Measurements from ENCODE around the gene RHOB. TPM values are rescaled to one million over a fixed set of nuclear protein-coding genes. Genes with fewer than 3 reads are reported as not detected.

The RHOB gene
- polyA plus RNA-seq, 1 experiment, result 45.5 TPM

GRCh38 chr2:20447437-20448245 is 767 bp downstream of the RHOB start:
- Histone ChIP-seq H3K9me3 (ENCODE audit: control insufficient read depth, insufficient read depth, low read length) (peaks cover 4% of the 10 kb centered on the region; the same call in 1 of the 2 replicates), H3K27me3 (ENCODE audit: control insufficient read depth, insufficient read depth, low read length) (no peaks in the 10 kb centered on the region), H3K4me3 (ENCODE audit: low read depth, low read length) (peak overlapping the region; percentile 91), H3K27ac (ENCODE audit: low read depth, low read length) (peak overlapping the region; percentile 31)
- CTCF ChIA-PET, result interaction anchor here (0.6 to 4.3 kb wide), 15 partner anchors 11 to 203 kb away, joined by 3 to 22 read pairs (median 5); partner anchors contain the start of gene HS1BP3
- TF ChIP-seq, protein P1, sequence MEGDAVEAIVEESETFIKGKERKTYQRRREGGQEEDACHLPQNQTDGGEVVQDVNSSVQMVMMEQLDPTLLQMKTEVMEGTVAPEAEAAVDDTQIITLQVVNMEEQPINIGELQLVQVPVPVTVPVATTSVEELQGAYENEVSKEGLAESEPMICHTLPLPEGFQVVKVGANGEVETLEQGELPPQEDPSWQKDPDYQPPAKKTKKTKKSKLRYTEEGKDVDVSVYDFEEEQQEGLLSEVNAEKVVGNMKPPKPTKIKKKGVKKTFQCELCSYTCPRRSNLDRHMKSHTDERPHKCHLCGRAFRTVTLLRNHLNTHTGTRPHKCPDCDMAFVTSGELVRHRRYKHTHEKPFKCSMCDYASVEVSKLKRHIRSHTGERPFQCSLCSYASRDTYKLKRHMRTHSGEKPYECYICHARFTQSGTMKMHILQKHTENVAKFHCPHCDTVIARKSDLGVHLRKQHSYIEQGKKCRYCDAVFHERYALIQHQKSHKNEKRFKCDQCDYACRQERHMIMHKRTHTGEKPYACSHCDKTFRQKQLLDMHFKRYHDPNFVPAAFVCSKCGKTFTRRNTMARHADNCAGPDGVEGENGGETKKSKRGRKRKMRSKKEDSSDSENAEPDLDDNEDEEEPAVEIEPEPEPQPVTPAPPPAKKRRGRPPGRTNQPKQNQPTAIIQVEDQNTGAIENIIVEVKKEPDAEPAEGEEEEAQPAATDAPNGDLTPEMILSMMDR (IDR thresholded peaks at IDR 0.05; ENCODE audit: low read depth, low read length), result no peak
- DNase-seq (ENCODE audit: low read depth, low spot score), result no peak
- POLR2A ChIA-PET, result interaction anchor here (0.5 to 5.1 kb wide), 75 partner anchors 9 to 203 kb away, joined by 3 to 72 read pairs (median 7); partner anchors contain the start of gene HS1BP3

- CTCF ChIA-PET, result interaction anchor here (0.5 to 4.3 kb wide), 7 partner anchors 10 to 195 kb away, joined by 3 to 22 read pairs (median 4); no protein-coding TSS in a partner anchor
- peak overlapping the region; percentile 91 for H3K4me3 ChIP-seq (ENCODE audit: low read depth, low read length)
- DNase-seq (ENCODE audit: low read depth, low spot score), result no peak
- peak overlapping the region; percentile 31 for H3K27ac ChIP-seq (ENCODE audit: low read depth, low read length)
- POLR2A ChIA-PET, result interaction anchor here (0.7 to 5.1 kb wide), 27 partner anchors 9 to 202 kb away, joined by 3 to 72 read pairs (median 9); partner anchors contain the start of gene HS1BP3
- no peaks in the 10 kb centered on the region for H3K27me3 ChIP-seq (ENCODE audit: control insufficient read depth, insufficient read depth, low read length)
- H3K9me3 ChIP-seq (ENCODE audit: control insufficient read depth, insufficient read depth, low read length), result peaks cover 4% of the 10 kb centered on the region; the same call in 1 of the 2 replicates
- TF ChIP-seq, protein P1 (IDR thresholded peaks at IDR 0.05; ENCODE audit: low read depth, low read length), result no peak
These were observed 1.5 kb downstream of the RHOB start for GRCh38 chr2:20448246-20448976.

GRCh38 chr2:20448977-20449306 is 2.1 kb downstream of the RHOB start:
- ChIA-PET CTCF (interaction anchor here (0.5 to 4.3 kb wide), 14 partner anchors 8 to 433 kb away, joined by 3 to 22 read pairs (median 5); partner anchors contain the start of gene HS1BP3), POLR2A (interaction anchor here (0.6 to 5.1 kb wide), 14 partner anchors 9 to 440 kb away, joined by 3 to 72 read pairs (median 12); no protein-coding TSS in a partner anchor)
- H3K27ac ChIP-seq (ENCODE audit: low read depth, low read length), result no peak overlapping the region

DNA sequence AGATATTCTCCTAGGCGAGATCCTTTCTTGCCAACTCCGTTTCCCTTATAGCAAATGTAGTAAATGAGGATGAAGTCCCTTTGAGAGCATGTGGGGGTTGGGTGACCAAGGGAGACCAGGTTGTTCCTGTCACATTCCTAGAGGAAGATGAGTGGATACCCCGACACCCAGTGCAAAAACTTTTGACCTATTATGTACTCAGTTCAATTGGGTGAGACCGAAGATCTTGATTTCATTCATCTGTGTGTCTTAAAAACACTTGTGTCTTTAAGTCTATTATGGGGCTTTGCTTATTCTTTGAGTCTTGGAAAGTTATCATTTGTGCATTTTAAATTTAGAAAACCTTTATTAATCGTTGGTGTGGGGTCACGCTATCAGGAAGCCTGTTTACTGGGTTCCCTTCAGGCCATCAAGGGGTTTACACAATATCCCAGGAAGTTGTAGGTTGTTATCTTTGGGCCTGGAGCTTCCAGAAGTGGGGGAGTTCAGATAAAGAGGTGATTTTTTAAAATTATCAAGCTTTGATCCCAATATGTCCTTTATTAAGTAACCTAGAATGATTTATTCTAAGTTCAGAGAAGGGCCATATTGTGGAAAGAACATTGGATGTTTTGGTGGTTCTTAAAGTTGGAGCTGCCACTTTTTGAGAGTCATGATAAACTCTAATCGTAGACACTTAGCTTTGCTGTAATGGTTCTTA is 2.8 kb downstream of the RHOB start:
- H3K4me3 ChIP-seq (ENCODE audit: low read depth, low read length), result peak overlapping the region; percentile 34
- TF ChIP-seq, protein P1 (IDR thresholded peaks at IDR 0.05; ENCODE audit: low read depth, low read length), result no peak
- ChIA-PET CTCF (interaction anchor here (0.5 to 4.3 kb wide), 20 partner anchors 9 to 434 kb away, joined by 3 to 22 read pairs (median 4); partner anchors contain the start of gene HS1BP3), POLR2A (interaction anchor here (0.6 to 5.1 kb wide), 10 partner anchors 9 to 441 kb away, joined by 3 to 48 read pairs (median 3); no protein-coding TSS in a partner anchor)
- no peak for DNase-seq (ENCODE audit: low read depth, low spot score)
- H3K27me3 ChIP-seq (ENCODE audit: control insufficient read depth, insufficient read depth, low read length), result no peaks in the 10 kb centered on the region
- H3K27ac ChIP-seq (ENCODE audit: low read depth, low read length), result no peak overlapping the region
- peaks cover 4% of the 10 kb centered on the region; the same call in 1 of the 2 replicates for H3K9me3 ChIP-seq (ENCODE audit: control insufficient read depth, insufficient read depth, low read length)

More at GRCh38 chr2:20448977-20449306, 2.1 kb downstream of the RHOB start:
- H3K4me3 ChIP-seq (ENCODE audit: low read depth, low read length), result peak overlapping the region; percentile 91
- H3K27me3 ChIP-seq (ENCODE audit: control insufficient read depth, insufficient read depth, low read length), result no peaks in the 10 kb centered on the region
- TF ChIP-seq, protein P1 (IDR thresholded peaks at IDR 0.05; ENCODE audit: low read depth, low read length), result no peak
- H3K9me3 ChIP-seq (ENCODE audit: control insufficient read depth, insufficient read depth, low read length), result peaks cover 4% of the 10 kb centered on the region; the same call in 1 of the 2 replicates
- no peak for DNase-seq (ENCODE audit: low read depth, low spot score)
